ENCODE data around the gene SIRT6. TPM values are rescaled to one million over a fixed set of nuclear protein-coding genes. Genes with fewer than 3 reads are reported as not detected.
"Not testable (repeated sequence)": the region's sequence is repeated elsewhere in the genome, so short reads cannot be mapped to it uniquely, and the experiment has no call there.

SIRT6 gene
- polyA plus RNA-seq (ENCODE audit: insufficient read length in 4 of 4), result 10 to 100 TPM; 13.9 to 25.3 (median 17.9) TPM

DNA sequence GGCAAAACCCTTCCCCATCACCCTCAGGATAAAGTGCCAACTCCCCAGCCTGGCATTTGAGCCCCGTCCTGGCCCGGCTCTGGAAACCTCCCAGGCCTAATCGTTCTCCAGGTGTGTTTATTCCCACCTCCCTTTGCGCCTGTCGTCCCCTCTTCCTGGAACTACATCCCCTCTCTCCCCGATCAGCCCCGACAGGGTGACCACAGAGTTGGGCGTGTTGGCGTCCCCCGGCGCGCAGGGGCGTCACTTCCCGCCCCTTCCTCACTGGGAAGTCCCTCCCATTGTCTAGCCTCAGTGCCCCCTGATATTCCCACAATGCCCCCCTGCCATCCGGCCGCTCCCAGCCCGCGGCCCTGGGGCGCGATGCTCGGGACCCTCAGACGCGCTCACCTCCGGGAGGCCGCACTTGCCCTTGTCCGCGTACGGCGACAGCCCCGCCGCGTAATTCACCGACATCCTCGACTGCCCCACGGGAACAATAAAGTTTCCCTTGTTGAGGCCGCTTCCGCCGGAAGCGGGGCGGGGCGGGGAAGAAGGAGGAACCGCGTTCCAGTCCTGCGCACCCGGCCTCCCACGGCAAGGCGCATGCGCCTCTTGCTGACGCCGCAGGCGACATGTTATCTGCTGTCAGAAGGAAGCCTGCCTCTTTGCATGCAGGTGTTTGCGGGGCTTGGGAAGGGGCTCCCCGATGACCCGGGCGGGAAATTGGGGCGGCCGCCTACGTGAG, at the start of gene SIRT6, which contains the start of gene ANKRD24:
Gene SIRT6, minus strand, starts transcription at position 480 of the 727 bp plus-strand sequence. Its CDS starts 24 bp downstream, at position 456.
Gene ANKRD24, plus strand, starts transcription at position 606 of the 727 bp plus-strand sequence. CDS start 3,737 bp downstream, outside the sequence.
- DNase-seq (ENCODE audit: low read depth in 4 of 4, low spot score in 3 of 4), result peak; percentile 87 to 91 (median 87)

DNA sequence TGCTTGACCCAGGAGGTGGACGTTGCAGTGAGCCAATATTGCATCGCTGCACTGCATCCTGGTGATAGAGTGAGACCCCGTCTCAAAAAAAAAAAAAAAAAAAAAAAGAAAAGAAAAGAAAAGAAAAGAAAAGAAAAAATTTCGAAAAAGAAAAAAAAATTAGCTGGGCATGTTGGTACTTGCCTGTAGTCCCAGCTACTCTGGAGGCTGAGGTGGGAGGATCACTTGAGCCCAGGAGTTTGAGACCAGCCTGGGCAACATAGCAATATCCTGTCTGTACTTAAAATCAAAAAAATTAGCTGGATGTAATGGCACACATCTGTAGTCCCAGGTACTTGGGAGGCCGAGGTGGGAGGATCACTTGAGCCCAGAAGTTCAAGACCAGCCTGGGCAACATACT, 49.8 kb upstream of the SIRT6 start:
- DNase-seq (ENCODE audit: low read depth in 4 of 4, low spot score in 3 of 4), result not testable (repeated sequence)

DNA sequence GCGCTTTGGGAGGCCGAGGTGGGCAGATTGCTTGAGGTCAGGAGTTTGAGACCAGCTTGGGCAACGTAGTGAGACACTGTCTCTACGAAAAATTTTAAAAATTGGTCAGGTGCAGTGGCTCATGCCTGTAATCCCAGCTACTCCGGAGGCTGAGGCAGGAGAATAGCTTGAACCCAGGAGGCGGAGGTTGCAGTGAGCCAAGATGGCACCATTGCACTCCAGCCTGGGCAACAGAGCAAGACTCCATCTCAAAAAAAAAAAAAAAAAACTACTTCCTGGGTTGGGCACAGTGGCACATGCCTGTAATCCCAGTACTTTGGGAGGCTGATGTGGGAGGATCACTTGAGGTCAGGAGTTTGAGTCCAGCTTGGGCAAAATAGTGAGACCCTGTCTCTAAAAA, 49.2 kb upstream of the SIRT6 start:
- DNase-seq (ENCODE audit: low read depth in 4 of 4, low spot score in 3 of 4), result not testable (repeated sequence)

DNA sequence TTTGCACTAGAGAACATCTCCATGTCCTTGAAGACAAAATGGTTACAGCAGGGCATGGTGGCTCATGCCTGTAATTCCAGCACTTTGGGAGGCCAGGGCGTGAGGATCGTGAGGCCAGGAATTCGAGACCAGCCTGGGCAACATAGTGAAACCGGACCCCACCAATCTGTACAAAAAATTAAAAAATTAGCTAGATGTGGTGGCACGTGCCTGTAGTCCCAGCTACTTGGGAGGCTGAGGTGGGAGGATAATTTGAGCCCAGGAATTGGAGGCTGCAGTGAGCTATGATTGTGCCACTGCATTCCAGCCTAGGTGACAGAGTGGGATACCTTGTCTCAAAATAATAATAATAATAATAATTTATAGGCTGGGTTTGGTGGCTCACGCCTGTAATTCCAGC, 47.9 kb upstream of the SIRT6 start:
- not testable (repeated sequence) for DNase-seq (ENCODE audit: low read depth in 4 of 4, low spot score in 3 of 4)

DNA sequence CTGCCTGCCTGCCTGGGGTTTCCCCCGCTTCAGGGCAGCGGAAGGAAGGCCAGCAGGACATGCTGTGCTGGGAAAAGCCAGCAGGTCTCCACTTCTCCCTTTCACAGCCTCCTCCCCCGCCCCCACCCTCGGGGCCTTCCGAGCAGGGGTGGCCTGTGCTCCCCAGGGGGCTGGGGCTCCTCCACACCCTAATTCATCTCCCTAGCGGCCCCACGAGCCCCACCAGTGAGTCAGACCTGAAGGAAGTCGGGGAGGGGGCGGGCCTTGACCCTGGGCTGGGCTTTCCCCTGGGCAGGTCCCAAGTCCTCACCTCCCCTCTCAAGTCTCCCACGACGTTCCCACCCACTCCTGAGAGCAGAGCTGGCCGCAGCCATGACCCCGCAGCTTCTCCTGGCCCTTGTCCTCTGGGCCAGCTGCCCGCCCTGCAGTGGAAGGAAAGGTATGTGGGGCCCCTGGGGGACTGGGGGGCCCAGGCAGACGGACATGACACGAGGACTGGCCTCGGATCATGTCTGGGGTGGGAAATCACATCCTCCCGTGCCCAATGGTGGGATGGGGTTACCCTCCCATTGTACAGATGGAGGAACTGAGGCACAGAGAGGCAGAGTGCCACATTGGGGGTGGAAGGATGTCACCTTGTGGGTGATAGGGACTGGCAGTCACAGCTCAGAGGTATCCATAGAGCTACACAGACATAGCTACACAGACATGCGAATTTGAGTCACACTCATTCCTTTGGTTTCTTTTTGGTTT, 47.0 kb upstream of the SIRT6 start, which contains the start of gene EBI3:
Gene EBI3, plus strand, starts transcription at position 345 of the 753 bp plus-strand sequence. Its CDS starts 28 bp downstream, at position 373.
- DNase-seq (ENCODE audit: low read depth in 4 of 4, low spot score in 3 of 4), result no peak

DNA sequence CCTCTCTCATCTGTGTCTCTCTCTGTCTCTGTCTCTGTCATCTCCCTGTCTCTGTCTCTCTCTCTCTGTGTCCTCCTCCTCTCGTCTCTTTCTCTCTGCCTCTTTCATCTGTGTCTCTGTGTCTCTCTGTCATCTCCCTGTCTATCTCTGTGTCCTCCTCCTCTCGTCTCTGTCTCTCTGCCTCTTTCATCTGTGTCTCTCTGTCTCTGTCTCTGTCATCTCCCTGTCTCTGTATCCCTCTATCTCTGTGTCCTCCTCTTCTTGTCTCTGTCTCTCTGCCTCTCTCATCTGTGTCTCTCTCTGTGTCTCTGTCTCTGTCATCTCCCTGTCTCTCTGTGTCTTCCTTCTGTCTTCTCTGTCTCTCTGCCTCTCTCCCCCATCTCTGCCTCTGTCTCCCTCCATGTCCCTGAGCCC, 46.4 kb upstream of the SIRT6 start:
- DNase-seq (ENCODE audit: low read depth in 4 of 4, low spot score in 3 of 4), result no peak

DNA sequence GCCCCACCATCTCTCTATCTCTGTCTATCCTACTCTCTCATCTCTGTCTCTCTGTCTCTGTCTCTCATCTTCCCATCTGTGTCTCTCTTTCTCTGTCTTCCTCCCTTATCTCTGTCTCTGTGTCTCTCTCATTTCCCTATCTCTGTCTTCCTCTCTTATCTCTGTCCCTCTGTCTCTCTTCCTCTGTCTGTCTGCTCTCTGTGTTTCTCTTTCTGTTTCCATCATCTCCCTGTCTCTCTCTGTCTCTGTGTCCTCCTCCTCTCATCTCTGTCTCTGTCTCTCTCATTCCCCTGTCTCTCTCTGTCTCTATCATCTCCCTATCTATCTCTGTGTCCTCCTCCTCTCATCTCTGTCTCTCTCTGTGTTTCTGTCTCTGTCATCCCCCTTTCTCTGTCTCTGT, 45.4 kb upstream of the SIRT6 start:
- DNase-seq (ENCODE audit: low read depth in 4 of 4, low spot score in 3 of 4), result no peak

DNA sequence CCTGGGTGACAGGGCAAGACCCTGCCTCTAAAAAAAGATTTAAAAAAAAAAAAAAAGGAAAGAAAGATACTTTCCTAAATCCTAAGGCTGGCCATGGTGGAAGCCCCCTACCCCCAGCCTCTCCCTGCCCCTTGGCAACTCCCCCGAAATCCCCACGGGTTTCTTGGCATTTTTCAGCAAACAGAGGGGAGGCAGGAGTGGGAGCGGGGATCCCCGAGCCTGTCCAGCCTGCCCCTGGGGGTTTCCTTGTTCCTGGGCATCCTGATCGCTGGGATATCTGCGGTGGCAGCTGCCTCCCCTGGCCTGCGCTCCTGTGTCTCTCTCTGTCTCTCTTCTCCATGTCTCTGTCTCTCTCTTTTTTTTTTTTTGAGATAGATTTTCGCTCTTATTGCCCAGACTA, 43.5 kb upstream of the SIRT6 start:
- DNase-seq (ENCODE audit: low read depth in 4 of 4, low spot score in 3 of 4), result no peak

DNA sequence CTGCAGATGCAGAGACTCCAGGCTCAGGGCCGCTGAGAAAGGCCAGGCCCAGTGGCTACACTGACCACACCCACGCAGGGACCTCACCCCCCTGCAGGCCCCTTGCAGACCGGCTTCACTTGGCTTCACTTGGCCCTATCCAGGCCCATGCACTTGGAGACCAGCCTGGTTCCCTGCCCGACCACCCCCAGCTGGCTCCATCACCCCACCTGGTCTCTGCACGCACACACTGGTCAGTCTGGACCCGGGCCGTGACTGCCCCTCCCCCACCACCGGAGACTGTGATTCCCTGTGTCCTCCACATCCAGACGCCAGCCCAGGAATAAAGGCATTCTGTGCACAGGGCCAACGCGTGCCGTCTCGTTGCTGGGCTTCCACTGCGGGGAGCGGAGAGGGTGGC, 42.1 kb upstream of the SIRT6 start:
- DNase-seq (ENCODE audit: low read depth in 4 of 4, low spot score in 3 of 4), result no peak

DNA sequence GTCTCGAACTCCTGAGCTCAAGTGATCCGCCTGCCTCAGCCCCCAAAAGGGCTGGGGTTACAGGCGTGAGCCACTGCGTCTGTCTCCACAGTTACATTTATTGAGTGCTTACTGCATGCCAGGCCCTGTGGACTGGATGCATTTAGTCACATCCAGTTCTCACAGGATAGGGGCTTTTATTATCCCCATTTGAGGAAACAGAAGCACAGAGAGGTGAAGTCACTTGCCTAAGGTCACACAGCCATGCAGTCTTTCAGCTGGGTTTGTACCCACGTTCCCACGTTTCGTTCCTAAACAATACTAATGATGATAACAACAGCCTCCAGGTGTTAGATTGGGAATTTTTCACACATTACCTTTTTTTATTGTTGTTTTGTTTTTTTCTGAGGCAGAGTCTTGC, 37.8 kb upstream of the SIRT6 start:
- no peak for DNase-seq (ENCODE audit: low read depth in 4 of 4, low spot score in 3 of 4)

DNA sequence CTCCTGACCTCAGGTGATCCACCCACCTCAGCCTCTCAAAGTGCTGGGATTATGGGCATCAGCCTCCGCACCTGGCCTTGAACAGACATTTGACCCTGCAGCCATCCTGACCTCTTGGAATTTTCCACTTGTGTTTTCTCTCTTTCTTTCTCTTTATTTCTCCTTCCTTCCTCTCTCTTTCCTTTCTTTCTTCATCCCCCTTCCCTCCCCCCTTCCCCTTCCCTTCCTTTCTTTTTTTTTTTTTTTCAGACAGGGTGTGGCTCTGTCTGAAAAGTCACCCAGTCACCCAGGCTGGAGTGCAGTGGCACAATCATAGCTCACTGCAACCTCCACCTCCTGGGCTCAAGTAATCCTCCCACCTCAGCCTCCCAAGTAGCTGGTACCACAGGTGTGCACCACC, 36.2 kb upstream of the SIRT6 start:
- not testable (repeated sequence) for DNase-seq (ENCODE audit: low read depth in 4 of 4, low spot score in 3 of 4)

DNA sequence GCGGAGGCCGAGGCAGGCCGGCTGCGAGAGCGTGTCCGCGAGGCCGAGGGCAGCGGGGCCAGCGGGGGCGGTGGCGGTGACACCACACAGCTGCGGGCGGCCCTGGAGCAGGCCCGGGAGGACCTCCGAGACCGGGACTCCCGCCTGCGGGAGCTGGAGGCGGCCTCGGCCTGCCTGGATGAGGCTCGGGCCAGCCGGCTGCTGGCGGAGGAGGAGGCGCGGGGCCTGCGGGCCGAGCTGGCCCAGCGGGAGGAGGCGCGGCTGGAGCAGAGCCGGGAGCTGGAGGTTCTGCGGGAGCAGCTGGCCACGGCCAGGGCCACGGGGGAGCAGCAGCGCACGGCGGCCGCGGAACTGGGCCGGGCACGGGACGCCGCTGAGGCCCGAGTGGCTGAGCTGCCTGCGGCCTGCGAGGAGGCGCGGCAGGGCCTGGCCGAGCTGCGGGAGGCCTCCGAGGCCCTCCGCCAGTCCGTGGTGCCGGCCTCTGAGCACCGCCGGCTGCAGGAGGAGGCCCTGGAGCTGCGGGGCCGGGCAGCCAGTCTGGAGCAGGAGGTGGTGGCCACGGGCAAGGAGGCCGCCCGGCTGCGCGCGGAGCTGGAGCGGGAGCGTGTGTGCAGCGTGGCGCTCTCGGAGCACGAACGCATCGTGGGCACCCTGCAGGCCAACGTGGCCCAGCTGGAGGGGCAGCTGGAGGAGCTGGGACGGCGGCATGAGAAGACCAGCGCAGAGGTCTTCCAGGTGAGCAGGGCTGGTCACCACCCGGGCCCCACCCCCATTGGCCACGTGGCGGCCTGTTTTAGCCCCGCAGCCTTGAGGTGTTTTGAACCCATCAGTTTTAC, 35.3 kb upstream of the SIRT6 start:
- no peak for DNase-seq (ENCODE audit: low read depth in 4 of 4, low spot score in 3 of 4)

DNA sequence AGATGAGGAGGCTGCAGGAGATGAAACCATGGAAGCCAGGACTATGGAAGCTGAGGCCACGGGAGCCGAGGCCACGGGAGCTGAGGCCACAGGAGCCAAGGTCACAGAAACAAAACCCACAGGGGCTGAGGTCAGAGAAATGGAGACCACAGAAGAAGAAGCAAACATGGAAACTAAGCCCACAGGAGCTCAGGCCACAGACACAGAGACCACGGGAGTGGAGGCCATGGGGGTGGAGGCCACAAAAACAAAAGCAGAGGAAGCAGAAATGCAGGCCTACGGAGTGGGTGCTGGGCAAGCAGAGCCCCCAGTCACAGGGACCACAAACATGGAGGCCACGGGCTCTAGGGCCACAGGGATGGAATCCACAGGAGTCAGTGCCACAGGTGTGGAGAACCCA, 34.5 kb upstream of the SIRT6 start:
- no peak for DNase-seq (ENCODE audit: low read depth in 4 of 4, low spot score in 3 of 4)

DNA sequence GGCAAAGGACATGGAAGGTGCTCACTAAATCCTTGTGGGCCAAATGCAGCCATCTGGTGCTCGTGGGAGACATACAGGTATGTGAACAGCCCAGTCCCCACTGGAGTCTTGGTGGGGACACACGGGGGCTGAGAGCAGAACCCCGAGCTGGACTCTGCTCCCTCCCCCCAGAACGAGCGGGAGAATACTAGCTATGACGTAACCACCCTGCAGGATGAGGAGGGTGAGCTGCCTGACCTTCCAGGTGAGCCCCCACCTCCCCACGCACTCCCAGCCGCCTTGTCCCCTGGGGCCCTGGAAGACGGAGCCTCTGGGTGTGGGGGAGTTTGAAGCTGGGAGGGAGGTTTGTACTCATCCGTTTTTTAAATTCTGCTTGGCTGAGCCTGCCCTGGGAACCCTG, 33.4 kb upstream of the SIRT6 start:
- no peak for DNase-seq (ENCODE audit: low read depth in 4 of 4, low spot score in 3 of 4)

DNA sequence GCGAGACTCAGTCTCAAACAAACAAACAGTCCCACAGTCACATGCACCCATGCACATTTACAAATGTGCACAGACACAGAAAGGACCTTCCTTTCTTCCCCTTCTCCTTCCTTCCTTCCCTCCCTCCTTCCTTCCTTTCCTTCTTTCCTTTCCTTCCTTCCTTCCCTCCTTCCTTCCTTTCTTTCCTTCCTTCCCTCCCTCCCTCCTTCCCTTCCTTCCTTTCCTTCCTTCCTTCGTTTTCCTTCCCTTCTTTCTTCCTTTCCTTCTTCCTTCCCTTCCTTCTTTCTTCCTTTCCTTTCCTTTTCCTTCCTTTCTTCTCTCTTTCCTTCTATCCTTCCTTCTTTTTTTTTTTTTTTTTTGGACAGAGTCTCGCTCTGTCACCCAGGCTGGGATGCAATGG, 30.8 kb upstream of the SIRT6 start:
- no peak for DNase-seq (ENCODE audit: low read depth in 4 of 4, low spot score in 3 of 4)

DNA sequence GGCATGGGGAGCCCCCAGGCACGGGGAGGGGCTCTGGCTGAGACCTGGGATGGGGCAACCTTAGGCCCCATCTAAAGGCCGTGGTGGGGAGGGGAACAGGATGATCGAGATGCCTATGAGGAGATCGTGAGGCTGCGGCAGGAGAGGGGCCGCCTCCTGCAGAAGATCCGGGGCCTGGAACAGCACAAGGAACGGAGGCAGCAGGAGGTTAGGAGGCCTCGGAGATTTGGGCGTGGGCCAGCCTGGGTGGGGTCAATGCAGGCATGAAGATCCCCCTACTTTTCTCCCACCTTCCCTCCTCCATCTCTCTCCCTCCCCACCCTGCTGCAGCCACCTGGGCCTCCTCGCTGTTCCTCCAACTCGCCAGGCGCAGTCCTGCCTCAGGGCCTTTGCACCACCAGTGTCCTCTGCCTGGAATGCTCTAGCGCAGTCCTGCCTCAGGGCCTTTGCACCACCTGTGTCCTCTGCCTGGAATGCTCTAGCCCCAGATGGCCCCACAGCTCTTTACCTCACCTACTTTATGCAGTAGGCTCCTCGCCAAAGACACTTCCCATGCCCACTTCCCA, 27.9 kb upstream of the SIRT6 start:
- DNase-seq (ENCODE audit: low read depth in 4 of 4, low spot score in 3 of 4), result no peak

DNA sequence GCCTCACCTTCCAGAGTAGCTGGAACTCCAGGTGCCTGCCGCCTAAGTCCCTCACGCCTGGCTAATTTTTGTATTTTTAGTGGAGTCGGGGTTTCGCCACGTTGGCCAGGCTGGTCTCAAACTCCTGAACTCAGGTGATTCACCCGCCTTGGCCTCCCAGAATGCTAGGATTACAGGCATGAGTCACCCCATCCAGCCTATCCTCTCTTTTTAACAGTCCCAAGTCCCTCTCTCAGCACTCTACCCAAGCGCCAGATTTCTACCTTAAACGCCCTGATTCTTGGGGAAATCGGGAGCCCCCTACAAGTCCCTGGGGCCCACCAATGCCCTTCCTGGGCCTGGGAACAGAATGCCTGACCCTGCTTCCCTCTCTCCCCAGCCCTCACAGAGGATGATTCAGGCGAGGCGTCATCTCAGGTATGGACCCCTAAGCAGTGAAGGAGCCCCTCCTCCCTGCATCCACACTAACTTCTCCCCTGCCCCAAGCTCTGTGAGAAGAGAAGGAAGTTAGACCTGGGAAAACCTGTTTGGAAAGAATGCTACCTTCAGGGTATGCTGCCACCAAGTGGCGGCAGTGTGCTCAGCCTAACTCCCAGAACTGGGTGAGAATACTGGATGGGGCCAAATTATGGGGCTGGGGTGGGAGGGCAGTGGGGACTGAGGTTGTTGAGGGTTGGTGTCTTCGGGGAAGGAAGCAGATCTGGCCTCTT, 26.2 kb upstream of the SIRT6 start:
- DNase-seq (ENCODE audit: low read depth in 4 of 4, low spot score in 3 of 4), result no peak

DNA sequence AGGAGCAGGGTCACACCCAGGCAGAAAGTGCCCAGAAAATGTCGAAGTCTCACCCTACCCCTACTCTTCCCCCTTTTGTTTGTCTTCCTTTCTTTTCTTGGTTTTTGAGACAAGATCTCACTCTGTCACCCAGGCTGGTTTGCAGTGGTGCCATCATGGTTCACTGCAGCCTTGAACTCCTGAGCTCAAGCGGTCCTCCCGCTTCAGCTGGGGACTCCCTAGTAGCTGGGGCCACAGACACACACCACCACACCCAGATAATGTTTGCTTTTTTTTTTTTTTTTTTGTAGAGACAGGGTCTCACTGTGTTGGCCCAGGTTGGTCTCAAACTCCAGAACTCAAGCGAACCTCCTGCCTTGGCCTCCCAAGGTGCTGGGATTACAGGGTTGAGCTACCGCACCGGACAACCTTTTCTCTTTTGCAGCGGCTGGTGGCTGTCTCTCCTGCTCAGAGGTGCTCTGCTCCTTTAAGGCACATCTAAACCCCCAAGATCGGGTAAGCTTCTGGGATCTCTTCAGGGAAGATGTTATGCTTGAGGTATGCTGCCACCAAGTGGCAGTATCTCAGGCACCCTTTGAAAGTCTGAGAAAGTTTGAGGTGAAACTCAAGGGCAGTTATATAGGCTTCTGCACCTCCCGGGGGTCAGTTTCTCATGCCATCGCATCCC, 24.6 kb upstream of the SIRT6 start:
- no peak for DNase-seq (ENCODE audit: low read depth in 4 of 4, low spot score in 3 of 4)

DNA sequence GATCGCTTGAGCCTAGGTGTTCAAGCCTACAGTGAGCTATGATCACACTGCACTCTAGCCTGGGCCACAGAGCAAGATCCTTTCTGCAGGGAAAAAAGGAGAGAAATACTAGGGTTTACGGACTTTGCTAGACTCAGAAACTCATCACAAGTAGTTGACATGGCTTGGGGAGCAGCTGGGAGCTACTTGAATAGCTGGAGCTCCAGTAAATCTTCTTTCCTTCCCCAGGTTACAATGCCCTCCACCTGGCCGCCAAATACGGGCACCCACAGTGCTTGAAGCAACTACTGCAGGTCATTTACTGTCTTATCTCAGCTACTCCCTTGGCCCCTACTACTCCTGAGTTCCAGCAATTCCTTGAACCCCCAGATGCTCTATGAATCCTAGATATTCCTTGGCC, 19.4 kb upstream of the SIRT6 start:
- no peak for DNase-seq (ENCODE audit: low read depth in 4 of 4, low spot score in 3 of 4)
